Caco-2 (cell line): ENCODE results near the gene LRCH2. TPM values are rescaled to one million over a fixed set of nuclear protein-coding genes. Genes with fewer than 3 reads are reported as not detected.

Source experiments
- BruUV-seq: library from RNA; stranded (reverse); fragments of 400-500 nt; replicated peaks from 2 replicates; lab custom pipeline; 2021; lab: Mats Ljungman, UMichigan
- CTCF ChIA-PET: fragments of 300-600 bp; sonication (Branson Sonifier 250); formaldehyde crosslinking; loops from one replicate; lab custom pipeline; 2022; ENCODE audit warnings: antibody characterized with exemption; lab: Charles Lee
- POLR2A ChIA-PET: fragments of 300-600 bp; sonication (Branson Sonifier 250); formaldehyde crosslinking; loops from one replicate; lab custom pipeline; 2022; ENCODE audit warnings: antibody characterized with exemption; lab: Charles Lee
- DNase-seq, 2 experiments: peaks; one replicate each; pipeline versions ENCODE4 v3.0.0 to v3.0.0-alpha.2; 2020 to 2022
- H3K27me3 ChIP-seq: replicated peaks from 2 replicates; pipeline ENCODE4 v1.6.0; 2011; ENCODE audit warnings: low read length; ENCODE audit not compliant: control insufficient read depth, insufficient read depth
- H3K36me3 ChIP-seq: 2 replicates; pipeline ENCODE4 v1.5.1; 2011; ENCODE audit warnings: low read length; ENCODE audit not compliant: control insufficient read depth, insufficient read depth
- H3K4me1 ChIP-seq: fragments of 250-450 bp; sonication (Bioruptor Pico); 2 replicates; pipeline ENCODE4 v1.5.1; 2020; ENCODE audit warnings: mild to moderate bottlenecking
- H3K4me3 ChIP-seq: 2 replicates; pipeline ENCODE4 v1.5.1; 2011; ENCODE audit warnings: low read depth, mild to moderate bottlenecking, control low read depth, low read length
- H3K9me3 ChIP-seq: fragments of 250-450 bp; sonication (Bioruptor Pico); 2 replicates; pipeline ENCODE4 v1.5.1; 2020; ENCODE audit warnings: mild to moderate bottlenecking, moderate library complexity
- H3K27ac Mint-ChIP-seq: one replicate; pipeline ENCODE4 v1.8.0; 2022; ENCODE audit warnings: mixed read lengths; ENCODE audit not compliant: unreplicated experiment
- H3K27me3 Mint-ChIP-seq: one replicate; pipeline ENCODE4 v1.8.0; 2022; ENCODE audit warnings: mixed read lengths; ENCODE audit not compliant: insufficient read depth, unreplicated experiment
- H3K36me3 Mint-ChIP-seq: one replicate; pipeline ENCODE4 v1.8.0; 2022; ENCODE audit warnings: mild to moderate bottlenecking, mixed read lengths; ENCODE audit not compliant: insufficient read depth, unreplicated experiment
- H3K4me1 Mint-ChIP-seq: one replicate; pipeline ENCODE4 v1.8.0; 2022; ENCODE audit warnings: low read depth, mixed read lengths; ENCODE audit not compliant: unreplicated experiment
- H3K4me3 Mint-ChIP-seq: one replicate; pipeline ENCODE4 v1.8.0; 2022; ENCODE audit warnings: mild to moderate bottlenecking, moderate library complexity, mixed read lengths; ENCODE audit not compliant: unreplicated experiment
- H3K9me3 Mint-ChIP-seq: one replicate; pipeline ENCODE4 v1.8.0; 2022; ENCODE audit warnings: mixed read lengths; ENCODE audit not compliant: unreplicated experiment
- CTCF ChIP-seq, 2 experiments: fragments of 200-600 bp in 1 of 2; IDR thresholded peaks; 1 replicate in 1 of 2; 2 replicates in 1 of 2; pipeline versions ENCODE4 v1.5.1 to v1.8.0; 2011 to 2022; ENCODE audit warnings: antibody characterized with exemption in 1 of 2, control low read depth in 1 of 2, inconsistent platforms in 1 of 2, low read depth in 1 of 2, low read length in 1 of 2, mild to moderate bottlenecking in 1 of 2, moderate library complexity in 1 of 2; ENCODE audit not compliant: insufficient read depth in 1 of 2, severe bottlenecking in 1 of 2, unreplicated experiment in 1 of 2
- intact Hi-C: fragments of 100-400 bp; cut with micrococcal nuclease; formaldehyde crosslinking; loops from one replicate; pipeline ENCODE4 v1.10.0; 2022; ENCODE audit not compliant: unreplicated experiment
- total RNA-seq: library from RNA; stranded (reverse); gene quantifications from 2 replicates; pipeline ENCODE4 v1.2.3, GENCODE V29; 2022

LRCH2 gene
- total RNA-seq, 1 experiment from 2014 or later: 0.18 TPM

GRCh38 chrX:115178473-115178872 lies 55.4 kb downstream of the LRCH2 start:
- Histone ChIP-seq H3K9me3 (no peaks in the 10 kb centered on the region), H3K36me3 (no peaks in the 10 kb centered on the region), H3K4me1 (no peaks in the 10 kb centered on the region), H3K4me3 (no peak overlapping the region), H3K27me3 (no peaks in the 10 kb centered on the region)
- Mint-ChIP-seq H3K9me3 (no peaks in the 10 kb centered on the region), H3K36me3 (no peaks in the 10 kb centered on the region), H3K4me1 (no peaks in the 10 kb centered on the region), H3K27me3 (no peaks in the 10 kb centered on the region), H3K4me3 (no peak overlapping the region), H3K27ac (no peak overlapping the region)
- no peak for TF ChIP-seq CTCF (IDR thresholded peaks at IDR 0.05; ENCODE audit: insufficient read depth in 1 of 2, low read depth in 1 of 2, low read length in 1 of 2, severe bottlenecking in 1 of 2, unreplicated experiment in 1 of 2)
- CTCF ChIA-PET: no interaction called here
- DNase-seq: no peak
- intact Hi-C loops: no loop called here
- POLR2A ChIA-PET: no interaction called here
- BruUV-seq: no TSS peak

GRCh38 chrX:115177932-115178331 lies 56.0 kb downstream of the LRCH2 start:
- intact Hi-C loops: no loop called here
- Mint-ChIP-seq H3K36me3 (no peaks in the 10 kb centered on the region), H3K4me1 (no peaks in the 10 kb centered on the region), H3K4me3 (no peak overlapping the region), H3K27me3 (no peaks in the 10 kb centered on the region), H3K9me3 (no peaks in the 10 kb centered on the region), H3K27ac (no peak overlapping the region)
- no TSS peak for BruUV-seq
- POLR2A ChIA-PET: no interaction called here
- H3K9me3 ChIP-seq: no peaks in the 10 kb centered on the region
- no peaks in the 10 kb centered on the region for H3K27me3 ChIP-seq
- CTCF ChIA-PET: no interaction called here
- H3K36me3 ChIP-seq: no peaks in the 10 kb centered on the region
- no peak overlapping the region for H3K4me3 ChIP-seq
- TF ChIP-seq CTCF (IDR thresholded peaks at IDR 0.05; ENCODE audit: insufficient read depth in 1 of 2, low read depth in 1 of 2, low read length in 1 of 2, severe bottlenecking in 1 of 2, unreplicated experiment in 1 of 2): no peak
- DNase-seq: no peak
- no peaks in the 10 kb centered on the region for H3K4me1 ChIP-seq

GRCh38 chrX:115174548-115174947 lies 59.3 kb downstream of the LRCH2 start:
- no peaks in the 10 kb centered on the region for H3K36me3 Mint-ChIP-seq
- H3K4me1 ChIP-seq: no peaks in the 10 kb centered on the region
- CTCF ChIA-PET: no interaction called here
- DNase-seq: no peak
- TF ChIP-seq CTCF (IDR thresholded peaks at IDR 0.05; ENCODE audit: insufficient read depth in 1 of 2, low read depth in 1 of 2, low read length in 1 of 2, severe bottlenecking in 1 of 2, unreplicated experiment in 1 of 2): no peak
- no peak overlapping the region for H3K4me3 Mint-ChIP-seq
- H3K27me3 Mint-ChIP-seq: no peaks in the 10 kb centered on the region
- BruUV-seq: no TSS peak
- H3K9me3 ChIP-seq: no peaks in the 10 kb centered on the region
- POLR2A ChIA-PET: no interaction called here
- H3K27ac Mint-ChIP-seq: no peak overlapping the region
- no peaks in the 10 kb centered on the region for H3K27me3 ChIP-seq
- no peaks in the 10 kb centered on the region for H3K36me3 ChIP-seq
- intact Hi-C loops: no loop called here
- no peaks in the 10 kb centered on the region for H3K9me3 Mint-ChIP-seq
- no peak overlapping the region for H3K4me3 ChIP-seq
- no peaks in the 10 kb centered on the region for H3K4me1 Mint-ChIP-seq
